Measurements from ENCODE around the gene CDCA5.
A peak's percentile ranks its signal among the peaks of the same experiment; 100 is the strongest.

Gene CDCA5

DNA sequence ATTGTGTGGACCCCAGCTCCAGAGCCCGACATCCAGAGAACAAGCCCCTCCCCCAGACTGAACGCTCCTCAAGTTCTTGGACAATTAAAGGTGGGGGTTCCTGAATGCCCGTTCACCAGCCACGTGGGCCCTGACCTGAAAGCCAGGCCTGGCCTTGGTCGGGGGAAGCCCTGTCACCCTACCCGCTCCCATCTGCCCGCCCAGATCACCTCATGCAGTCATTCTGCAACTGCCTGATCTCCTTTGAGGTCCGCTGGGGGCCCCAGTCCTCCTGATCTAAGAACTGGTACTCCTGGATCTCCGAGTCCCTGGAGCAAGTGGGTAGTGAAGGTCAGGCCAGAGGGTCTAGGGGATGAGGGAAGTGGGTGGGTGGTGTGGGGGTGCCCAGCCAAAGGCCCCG, 16.4 kb downstream of the CDCA5 start:
- no peak for DNase-seq

DNA sequence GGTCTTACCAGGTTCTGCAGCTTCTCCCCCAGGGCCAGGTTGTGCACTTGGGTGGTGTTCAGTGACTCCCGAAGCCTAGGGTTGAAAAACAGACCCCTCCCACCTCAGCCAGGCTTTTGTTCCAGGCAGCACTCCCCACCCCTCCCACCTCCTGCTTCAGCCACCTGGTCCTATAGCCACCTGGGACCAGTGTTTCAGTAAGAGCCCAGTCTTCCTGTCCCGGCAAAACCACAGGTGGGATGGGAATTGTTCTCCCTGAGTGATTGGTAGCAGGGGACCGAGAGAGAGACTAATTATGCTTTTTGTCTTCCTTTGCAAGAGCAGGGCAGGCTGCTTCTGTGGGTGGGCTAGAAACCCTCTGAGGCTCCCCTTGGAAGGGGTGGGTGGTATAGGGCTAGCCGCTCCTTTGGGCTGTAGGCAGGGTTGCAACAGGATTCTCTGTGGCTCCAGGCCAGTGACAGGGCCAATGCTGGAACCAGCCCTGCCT, 17.0 kb downstream of the CDCA5 start:
- DNase-seq: peak; percentile 47

DNA sequence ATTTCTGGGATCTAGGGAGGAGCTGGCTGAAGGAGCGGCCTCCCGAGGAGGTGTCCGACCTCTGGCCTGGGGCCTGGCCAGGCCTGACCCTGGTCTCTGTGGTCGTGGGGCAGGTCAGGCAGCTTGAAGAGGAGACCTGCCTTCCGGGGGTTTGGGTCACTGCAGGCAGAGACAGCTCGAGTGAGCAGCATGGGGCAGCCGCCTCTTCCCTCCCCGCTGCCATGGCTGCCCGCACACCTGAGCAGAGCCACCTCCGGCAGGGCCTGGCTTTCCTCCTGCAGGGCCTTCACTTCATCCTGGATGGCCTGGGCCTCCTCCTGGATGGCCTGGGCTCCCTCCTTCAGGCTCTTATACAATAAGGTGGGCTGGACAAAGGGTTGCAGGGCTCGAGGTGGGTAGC, 17.5 kb downstream of the CDCA5 start:
- no peak for DNase-seq

DNA sequence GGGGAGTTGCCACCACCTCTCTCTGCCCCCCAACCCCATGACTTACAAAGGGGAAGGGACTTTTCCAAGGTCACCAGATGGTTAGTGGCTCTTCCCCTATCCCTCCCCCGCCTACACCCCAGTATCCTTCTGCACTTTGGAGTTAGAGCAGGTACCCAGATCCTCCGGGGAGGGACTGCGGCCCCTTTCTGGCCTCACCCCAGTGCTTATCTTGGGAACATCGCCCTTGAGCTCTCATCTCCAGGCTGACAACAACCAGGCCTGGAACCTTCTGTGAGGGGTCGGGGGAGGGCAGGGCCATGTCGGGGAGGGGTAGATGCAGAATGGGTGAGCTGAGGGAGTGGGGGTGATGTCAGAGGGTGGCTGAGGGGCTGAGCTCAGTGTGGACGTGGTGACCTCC, 18.0 kb downstream of the CDCA5 start:
- no peak for DNase-seq

DNA sequence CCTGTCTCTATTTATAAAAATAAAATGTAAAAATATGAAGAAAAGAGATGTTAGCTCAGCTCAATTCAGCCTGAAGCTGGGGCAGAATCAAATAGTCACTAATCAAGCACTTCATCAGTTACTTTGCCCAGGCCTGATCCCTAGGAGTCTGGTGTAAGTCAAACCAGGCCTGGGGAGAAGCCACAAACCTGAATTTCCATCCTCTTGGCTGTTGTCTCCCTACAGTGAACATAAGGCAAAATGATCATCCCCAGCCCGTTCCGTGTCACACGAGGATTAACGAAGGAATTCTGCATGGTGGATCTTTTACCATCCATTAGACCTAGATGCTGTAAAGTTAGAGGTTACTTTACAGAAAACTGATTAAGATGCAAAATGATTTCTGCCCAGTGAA, 19.0 kb downstream of the CDCA5 start:
- no peak for DNase-seq

DNA sequence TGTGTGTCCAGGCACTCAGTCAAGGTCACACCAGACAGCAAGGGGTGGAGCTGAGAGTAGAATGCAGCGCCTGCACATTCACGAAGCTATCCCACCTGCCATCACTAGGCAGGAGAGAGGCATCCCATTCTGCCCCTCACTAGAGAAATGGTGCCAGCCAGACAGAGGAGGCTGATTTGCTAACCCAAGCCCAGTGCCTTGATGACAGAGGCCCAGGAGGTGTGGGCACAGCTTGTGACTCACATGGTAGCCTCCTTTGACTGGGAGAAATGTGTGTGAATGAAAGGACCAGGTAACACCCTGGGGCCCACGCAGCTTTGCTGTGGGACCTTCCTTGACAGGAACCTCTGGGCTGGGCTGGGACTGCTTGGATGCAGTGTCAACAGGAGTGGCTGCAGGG, 20.3 kb downstream of the CDCA5 start:
- DNase-seq: no peak

DNA sequence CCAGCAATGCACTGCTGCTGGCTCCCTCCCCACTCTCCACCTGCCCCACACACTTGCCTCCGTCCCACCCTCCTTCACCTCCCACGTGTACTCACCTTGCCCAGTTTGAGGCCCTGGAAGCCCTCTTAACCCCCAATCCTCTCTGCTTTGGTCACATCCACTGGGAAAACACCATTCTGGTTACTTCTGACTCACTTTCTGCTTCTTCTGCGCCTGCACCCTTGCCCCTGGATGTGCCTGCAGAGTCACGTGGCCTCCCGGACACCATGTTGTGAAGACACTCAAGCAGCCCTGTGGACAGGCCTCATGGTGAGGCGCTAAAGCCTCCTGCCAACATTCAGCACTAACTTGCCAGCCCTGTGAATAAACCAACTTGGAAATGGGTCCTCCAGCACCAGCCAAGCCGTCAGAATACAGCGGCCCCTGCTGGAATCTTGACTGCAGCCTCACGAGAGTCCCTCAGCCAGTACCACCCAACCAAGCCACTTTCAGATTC, 22.9 kb downstream of the CDCA5 start:
- no peak for DNase-seq

DNA sequence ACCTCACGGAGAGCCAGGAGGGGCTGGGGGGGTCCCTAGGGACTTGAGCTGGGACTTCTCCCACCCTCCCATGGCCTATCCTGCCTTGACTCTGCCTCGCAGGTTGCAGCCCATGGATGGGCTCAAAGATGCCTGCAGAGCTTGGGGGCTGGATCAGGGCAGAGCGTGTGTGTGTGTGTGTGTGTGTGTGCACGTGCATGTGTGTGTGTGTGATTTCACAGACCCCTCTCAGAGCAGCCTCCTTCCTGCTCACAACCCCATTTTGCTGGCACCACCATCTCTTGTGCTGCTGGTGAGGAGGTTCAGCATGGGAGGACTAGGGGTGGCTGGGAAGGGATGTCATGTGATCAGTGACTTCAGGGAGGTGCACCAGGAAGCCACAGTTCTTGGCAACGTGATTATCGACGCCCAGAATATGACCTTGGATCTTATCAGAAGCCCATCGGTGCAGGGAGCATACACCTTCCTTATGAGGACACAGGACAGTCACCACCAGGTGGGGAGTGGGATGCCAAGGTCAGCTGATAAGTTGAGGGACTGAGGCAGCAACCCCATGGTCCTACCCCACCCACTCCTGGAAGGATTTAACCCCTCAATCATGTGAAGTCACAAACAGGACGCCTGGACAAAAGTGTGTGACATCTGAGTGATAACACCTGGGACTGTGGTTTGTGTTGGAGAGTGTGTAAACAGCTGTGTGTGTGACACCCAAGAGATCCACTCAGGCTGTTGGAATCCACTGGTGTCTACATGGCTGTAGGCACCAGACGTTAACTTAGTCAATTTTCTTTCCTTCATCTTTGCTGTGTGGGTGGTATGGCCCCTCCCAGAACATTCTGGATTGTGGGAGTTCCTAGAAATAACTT, 23.6 kb downstream of the CDCA5 start:
- DNase-seq: no peak

DNA sequence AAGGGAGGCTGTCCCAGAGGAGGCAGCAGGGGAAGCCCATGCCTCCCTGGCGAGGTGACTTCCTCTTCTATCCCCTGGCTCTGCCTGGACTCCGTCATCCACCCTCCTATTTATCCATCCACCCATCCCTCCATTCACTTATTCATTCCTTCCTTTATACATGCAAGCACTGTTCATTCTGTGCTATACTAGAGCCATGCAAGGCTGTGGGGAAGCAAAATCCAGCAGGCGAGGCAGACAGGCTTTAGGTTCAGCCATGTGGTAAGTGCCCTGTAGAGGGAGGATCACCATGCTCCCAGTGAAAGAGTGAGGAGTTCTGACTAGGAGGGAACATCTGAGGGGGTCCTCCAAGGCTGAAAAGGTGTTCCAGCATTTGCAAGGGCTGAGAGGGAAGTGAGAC, 24.3 kb downstream of the CDCA5 start:
- no peak for DNase-seq

DNA sequence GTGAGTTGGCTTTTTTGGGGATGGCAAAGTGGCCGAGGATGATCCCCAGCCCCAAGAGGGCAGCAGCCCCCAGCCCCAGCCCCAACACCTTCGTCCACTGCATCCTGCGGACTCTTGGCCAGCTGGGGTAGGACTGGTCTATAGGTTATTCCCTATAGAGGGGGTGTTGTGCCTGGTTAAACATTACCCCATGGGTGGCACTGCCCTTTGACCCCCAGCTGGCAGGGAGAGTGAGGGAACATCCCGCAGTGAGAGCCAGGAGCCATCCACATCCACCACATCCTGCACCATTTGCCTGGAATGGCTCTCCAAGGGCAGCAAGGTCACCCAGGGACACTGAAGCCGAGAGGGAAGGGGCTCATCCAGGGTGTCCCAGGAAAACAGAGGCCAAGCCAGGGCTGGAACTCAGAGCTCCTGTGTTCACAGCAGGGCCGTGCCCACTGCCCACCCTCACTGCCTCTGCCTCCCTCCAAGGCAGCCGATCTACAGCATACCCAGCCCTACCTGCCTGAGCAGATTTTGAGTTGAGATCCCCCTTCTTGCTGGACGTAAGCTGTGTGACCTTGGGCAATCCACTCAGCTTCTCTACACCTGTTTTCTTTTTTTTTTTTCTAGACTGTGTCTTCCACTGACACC, 25.3 kb downstream of the CDCA5 start, which contains the start of gene NAALADL1:
TSS of gene NAALADL1 (minus strand) at position 135 of the 636 bp plus-strand sequence. CDS start at position 103, 32 bp downstream.
- no peak for DNase-seq

DNA sequence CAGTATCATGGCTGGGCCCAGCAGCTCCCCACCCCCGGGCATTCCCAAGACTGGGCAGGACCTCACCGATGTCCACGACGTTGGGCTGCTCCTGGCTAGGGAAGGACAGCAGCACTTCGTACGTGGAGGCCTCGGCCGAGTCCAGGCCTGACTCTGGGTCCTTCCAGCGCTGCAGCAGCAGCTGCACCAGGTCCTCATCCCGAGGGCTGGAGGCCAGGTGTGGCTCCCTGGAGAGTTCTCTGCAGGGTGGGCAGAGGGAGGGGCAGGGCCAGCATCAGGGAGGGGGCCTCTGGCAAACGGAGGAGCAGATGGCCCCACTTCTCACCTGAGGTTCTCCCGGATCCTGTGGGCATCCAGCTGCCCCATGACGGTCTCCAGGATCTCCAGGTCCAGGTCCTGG, 25.8 kb downstream of the CDCA5 start:
- no peak for DNase-seq

DNA sequence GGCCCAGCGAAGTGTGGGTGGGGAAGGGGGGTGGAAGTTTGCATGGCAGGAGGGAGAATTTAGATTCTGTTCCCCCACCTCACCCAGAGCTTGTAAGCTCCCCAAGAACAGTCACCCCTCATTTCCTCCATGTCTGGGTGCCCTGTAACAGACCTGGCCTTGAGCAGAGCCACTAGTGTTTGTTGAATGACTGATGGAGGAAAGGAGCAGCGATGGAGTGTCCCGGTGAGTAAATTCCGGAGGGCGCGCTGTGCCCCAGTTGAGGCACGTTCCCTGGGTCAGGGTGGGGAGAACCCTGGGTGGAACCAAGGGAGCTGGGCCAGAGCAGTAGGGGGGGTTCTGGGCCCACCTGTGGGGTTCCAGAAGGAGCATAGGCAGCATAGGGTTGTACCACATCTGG, 26.3 kb downstream of the CDCA5 start:
- DNase-seq: no peak

DNA sequence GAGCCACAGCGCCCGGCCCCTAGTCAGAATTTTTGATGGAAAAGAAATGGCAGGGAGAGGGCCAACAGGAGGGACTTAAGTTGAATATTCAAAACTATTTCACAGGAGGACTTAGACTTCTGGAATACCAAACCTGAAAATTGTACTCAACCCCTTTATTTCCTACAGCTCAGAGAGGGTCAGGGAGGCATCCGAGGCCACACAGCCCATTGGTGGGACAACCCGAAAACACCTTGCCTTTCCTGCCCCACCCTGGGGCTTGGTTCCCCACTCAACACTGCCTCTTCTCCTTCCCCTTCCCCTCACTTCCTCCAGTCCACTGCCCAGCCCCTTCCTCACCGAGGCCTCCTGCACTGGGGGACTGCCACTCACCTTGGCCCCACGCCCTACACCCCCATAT, 26.8 kb downstream of the CDCA5 start:
- DNase-seq: no peak

DNA sequence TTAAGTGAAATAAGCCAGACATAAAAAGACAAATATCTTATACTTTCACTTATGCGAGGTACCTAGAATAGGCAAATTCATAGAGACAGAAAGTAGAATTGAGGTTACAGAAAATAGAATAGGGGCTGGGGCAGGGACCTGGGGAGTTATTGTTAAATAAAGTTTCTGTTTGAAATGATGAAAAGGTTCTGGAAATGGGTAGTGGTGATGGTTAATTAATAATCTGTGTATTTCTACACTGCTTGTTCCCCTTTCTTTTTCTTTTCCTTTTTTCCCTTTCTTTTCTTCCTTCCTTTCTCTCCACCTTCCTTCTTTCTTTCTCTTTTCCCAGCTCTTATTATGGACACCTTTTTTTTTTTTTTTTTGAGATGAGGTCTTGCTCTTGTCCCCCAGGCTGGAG, 28.3 kb downstream of the CDCA5 start:
- no peak for DNase-seq

DNA sequence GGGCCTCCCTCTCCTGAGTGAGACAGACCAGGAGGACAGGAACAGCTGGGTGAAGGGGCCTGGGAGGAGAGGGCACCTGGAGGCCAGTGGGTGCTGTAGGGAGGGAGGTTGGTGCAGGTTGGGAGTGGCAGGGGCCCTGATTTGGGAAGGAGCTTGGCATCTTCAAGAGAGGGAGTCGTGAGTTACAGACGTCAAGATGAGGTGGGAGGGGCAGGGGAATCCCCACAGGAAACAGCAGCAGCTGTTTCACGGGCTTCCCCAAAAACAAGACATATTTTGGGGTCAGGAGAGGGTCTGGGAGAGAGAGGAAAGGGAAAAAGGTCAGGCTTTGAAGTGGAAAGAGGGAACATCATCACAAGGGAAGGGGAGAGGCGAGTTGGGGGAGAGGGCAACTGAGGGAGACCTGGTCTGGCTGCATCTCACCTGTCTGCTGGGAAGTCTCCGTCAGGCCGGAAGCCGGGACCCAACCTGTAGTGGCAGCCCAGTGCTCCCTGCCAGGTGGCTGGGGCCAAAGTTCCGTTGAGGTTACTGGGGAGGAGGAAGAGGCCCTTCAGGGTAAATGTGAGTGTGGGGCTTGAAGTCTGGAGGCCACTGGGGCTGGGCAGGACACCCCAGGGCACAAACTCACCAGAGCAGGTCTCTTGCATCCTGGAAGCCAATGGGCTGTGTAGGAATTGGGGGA, 29.9 kb downstream of the CDCA5 start:
- DNase-seq: no peak

DNA sequence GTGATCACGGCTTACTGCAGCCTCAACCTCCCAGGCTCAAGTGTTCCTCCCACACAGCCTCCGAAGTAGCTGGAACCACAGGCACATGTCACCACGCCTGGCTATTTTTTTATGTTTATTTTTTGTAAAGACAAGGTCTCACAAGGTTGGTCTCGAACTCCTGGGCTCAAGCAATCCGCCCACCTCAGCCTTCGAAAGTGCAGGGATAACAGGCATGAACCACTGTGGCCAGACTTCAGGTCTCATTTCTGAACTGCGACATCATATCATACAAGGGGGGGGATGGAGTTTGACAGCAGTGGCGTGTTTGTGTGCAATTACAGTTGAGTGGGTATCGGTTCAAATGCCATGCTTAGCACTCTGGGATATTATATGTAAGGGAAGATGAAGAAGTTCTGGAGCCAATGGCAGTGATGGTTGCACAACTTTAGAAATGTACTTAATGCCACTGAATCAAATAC, 32.4 kb downstream of the CDCA5 start:
- no peak for DNase-seq

DNA sequence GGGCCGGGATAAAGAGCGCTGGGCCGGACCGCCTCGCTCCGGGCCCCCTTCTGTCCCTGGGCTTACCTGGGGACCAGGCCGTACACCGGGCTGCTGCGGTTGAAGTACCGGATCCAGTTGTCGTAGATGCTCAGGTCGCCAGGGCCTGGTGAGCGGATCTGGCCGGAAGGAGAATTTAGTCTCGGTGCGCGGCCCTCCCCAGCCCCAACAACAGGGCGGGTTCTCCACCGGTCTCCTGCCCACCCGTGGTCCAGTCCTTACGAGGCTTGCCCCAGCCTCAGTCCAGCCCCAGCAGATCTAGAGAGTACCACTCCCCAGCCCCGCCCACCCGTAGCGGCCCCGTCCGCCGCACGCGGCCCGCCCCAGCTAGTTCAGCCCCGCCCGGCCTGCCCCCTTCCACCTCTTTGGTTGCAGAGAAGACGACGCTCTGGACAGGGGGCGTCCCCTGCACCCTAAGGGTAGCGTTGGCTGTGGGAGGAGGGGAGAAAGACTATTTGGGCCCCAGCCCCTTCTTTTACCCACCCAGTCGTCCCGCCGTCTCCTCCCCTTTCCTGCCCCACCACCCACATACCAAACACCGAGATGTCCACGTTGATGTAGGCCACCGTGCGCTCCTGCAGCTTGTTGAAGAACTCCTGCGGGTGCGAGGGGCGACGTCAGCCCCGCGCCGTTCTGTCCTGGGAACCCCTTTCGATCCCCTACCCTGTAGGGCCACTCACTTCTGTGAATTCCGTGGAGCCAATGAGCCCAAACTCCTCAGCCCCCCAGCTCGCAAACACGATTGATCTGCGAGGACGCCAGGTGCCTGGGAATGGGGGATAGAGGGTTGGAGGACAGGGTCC, 36.0 kb downstream of the CDCA5 start:
- DNase-seq: no peak

DNA sequence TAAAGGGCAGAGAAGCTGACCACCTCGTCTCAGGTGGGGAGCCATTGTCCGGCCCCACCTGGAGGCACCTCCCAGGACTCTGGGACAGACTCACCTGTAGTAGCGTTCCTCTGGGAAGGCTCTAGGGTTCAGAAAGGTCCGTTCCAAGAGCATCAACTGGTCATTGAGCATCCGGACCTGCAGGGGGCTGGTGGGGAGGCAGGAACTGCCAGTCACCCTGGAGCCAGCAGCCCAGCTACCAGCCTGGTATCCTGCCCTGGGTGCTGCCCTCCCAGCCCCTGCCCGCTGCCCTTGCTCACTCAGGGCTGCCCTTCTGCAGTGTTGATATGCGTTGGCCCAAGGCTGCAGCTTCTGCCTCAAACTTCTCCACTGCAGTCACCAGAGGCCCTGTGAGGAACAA, 38.1 kb downstream of the CDCA5 start:
- DNase-seq: no peak

DNA sequence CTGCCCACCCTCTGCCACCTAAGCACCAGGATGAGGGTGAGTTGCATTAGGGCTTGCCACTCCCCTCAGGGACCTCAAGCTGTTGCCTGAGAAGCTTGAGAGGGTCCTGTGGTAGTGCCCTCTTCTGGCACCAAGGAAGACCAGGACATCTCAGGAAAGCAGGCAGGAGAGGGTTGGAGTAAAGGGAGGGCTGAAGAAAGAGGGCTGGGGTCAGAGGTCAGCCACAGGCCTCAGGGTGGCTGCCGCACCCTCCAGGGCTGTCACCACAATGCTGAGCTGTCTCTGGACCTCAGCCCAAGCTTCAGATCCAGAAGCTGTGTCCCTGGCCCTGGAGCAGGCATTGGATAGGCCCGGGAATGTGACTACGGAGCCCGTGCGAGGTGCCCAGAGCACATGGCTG, 38.8 kb downstream of the CDCA5 start:
- no peak for DNase-seq

DNA sequence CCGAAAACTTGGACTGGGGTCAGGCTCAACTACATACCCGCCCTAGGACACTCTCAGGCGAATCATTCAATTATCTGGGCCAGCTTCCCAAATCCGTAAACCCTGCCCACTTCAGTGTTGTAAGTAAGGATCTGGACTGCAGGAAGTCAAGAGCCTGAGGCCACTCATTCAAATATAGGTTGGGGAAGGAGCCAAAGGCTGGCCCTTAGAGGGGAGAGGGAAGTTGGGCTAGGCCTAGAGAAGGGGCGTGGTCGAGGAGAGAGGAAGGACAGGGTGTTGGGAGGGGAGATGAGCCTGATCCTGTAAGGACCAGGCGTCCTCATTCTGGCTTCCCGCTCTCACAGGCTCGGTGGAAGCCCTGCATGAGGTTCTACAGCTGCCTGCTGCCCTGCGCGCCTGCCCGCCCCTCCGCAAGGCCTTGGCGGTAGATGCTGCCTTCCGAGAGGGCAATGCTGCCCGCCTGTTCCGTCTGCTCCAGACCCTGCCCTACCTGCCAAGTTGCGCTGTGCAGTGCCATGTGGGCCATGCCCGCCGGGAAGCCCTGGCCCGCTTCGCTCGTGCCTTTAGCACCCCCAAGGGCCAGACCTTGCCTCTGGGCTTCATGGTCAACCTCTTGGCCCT, 39.8 kb downstream of the CDCA5 start:
- DNase-seq: no peak

DNA sequence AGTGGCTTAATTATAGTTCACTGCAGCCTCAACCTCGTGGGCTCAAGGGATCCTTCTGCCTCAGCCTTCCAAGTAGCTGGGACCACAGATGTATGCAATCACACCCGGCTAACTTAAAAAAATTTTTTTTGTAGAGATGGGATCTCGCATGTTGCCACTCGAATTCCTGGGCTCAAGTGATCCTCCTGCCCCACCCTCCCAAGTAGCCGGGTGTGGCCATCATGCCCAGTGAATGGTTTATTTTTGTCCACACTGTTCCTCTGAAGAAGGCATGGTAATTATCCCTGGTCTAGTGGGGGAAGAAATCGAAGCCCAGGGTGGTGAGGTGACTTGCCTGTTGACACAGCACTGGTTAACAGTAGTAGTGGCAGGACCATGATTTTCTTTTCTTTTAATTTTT, 40.9 kb downstream of the CDCA5 start:
- DNase-seq: no peak

Data from DMS153 (cell line).